Mesendoderm (in vitro differentiated cells): ENCODE measurements around the gene ADGRG3.

ENCODE experiments used
- DNase-seq: peaks from one replicate; pipeline ENCODE4 v3.0.0; 2013
- H2AK5ac ChIP-seq: 2 replicates; pipeline ENCODE4 v1.6.1; 2013; ENCODE audit warnings: low read length, inconsistent platforms
- H2BK120ac ChIP-seq: 2 replicates; pipeline ENCODE4 v1.6.1; 2013; ENCODE audit warnings: low read depth, mild to moderate bottlenecking, low read length, moderate library complexity, mixed read lengths
- H2BK15ac ChIP-seq: replicated peaks from 2 replicates; pipeline ENCODE4 v1.6.1; 2013; ENCODE audit warnings: low read depth, mild to moderate bottlenecking, moderate library complexity
- H2BK5ac ChIP-seq: 2 replicates; pipeline ENCODE4 v1.6.1; 2013; ENCODE audit warnings: low read length, inconsistent platforms
- H3K18ac ChIP-seq: 2 replicates; pipeline ENCODE4 v1.6.1; 2013; ENCODE audit warnings: mild to moderate bottlenecking, low read length, mixed read lengths
- H3K23ac ChIP-seq: one replicate; pipeline ENCODE4 v1.6.1; 2013; ENCODE audit warnings: low read length
- H3K27ac ChIP-seq: 2 replicates; pipeline ENCODE4 v1.5.1; 2013; ENCODE audit warnings: low read depth, mild to moderate bottlenecking, inconsistent platforms, low read length, moderate library complexity
- H3K27me3 ChIP-seq: 2 replicates; pipeline ENCODE4 v1.6.1; 2013; ENCODE audit warnings: low read length, control low read depth, mild to moderate bottlenecking, inconsistent platforms; ENCODE audit not compliant: insufficient read depth, poor library complexity
- H3K36me3 ChIP-seq: 2 replicates; pipeline ENCODE4 v1.6.1; 2013; ENCODE audit warnings: low read length, inconsistent platforms; ENCODE audit not compliant: control insufficient read depth, insufficient read depth
- H3K4ac ChIP-seq: one replicate; pipeline ENCODE4 v1.6.1; 2013; ENCODE audit warnings: low read depth, mild to moderate bottlenecking, low read length, moderate library complexity
- H3K4me1 ChIP-seq: 2 replicates; pipeline ENCODE4 v1.6.1; 2013; ENCODE audit warnings: low read depth, low read length, inconsistent platforms; ENCODE audit not compliant: control insufficient read depth
- H3K4me2 ChIP-seq: 2 replicates; pipeline ENCODE4 v1.6.1; 2013; ENCODE audit warnings: low read length
- H3K4me3 ChIP-seq: 2 replicates; pipeline ENCODE4 v1.5.1; 2013; ENCODE audit warnings: mild to moderate bottlenecking, low read length
- H3K56ac ChIP-seq: one replicate; pipeline ENCODE4 v1.6.1; 2013; ENCODE audit warnings: low read length
- H3K79me1 ChIP-seq: 2 replicates; pipeline ENCODE4 v1.6.1; 2013; ENCODE audit warnings: low read length, inconsistent platforms
- H3K79me2 ChIP-seq: 2 replicates; pipeline ENCODE4 v1.6.1; 2013; ENCODE audit warnings: mild to moderate bottlenecking, low read length; ENCODE audit not compliant: control insufficient read depth, insufficient read depth
- H3K9ac ChIP-seq: 2 replicates; pipeline ENCODE4 v1.6.1; 2013; ENCODE audit warnings: low read length, inconsistent platforms
- H4K5ac ChIP-seq: one replicate; pipeline ENCODE4 v1.6.1; 2013; ENCODE audit warnings: low read length
- H4K8ac ChIP-seq: one replicate; pipeline ENCODE4 v1.6.1; 2013; ENCODE audit warnings: low read depth, mild to moderate bottlenecking, control low read depth, low read length, moderate library complexity
- WGBS: extraction: QIAGEN DNeasy Blood & Tissue Kit; methylation state at CpG from one replicate; pipeline ENCODE4 v1.1.7; 2013; ENCODE audit warnings: low lambda C conversion rate, missing lambda C conversion rate; ENCODE audit not compliant: insufficient coverage; ENCODE audit errors: extremely low coverage; 5-methylcytosine and 5-hydroxymethylcytosine counted together

The ADGRG3 gene

GRCh38 chr16:57693550-57693949 is 25.4 kb downstream of the ADGRG3 start:
- WGBS, result no CpG with 5 or more reads among the region's 4 CpGs
- Histone ChIP-seq H3K36me3 (no peaks in the 10 kb centered on the region), H3K27ac (no peak overlapping the region)

GRCh38 chr16:57694231-57694724 is 26.2 kb downstream of the ADGRG3 start:
- Histone ChIP-seq H3K79me2 (no peaks in the 10 kb centered on the region), H4K5ac (no peak overlapping the region), H3K4me1 (no peaks in the 10 kb centered on the region), H3K4me2 (no peak overlapping the region), H3K23ac (no peak overlapping the region), H4K8ac (no peak overlapping the region), H2AK5ac (no peak overlapping the region), H2BK5ac (no peak overlapping the region), H3K36me3 (no peaks in the 10 kb centered on the region), H3K27me3 (no peaks in the 10 kb centered on the region), H2BK15ac (no peak overlapping the region), H3K56ac (no peak overlapping the region), H2BK120ac (no peak overlapping the region), H3K9ac (no peak overlapping the region), H3K18ac (no peak overlapping the region), H3K79me1 (no peaks in the 10 kb centered on the region), H3K27ac (no peak overlapping the region), H3K4ac (no peak overlapping the region), H3K4me3 (no peak overlapping the region)
- WGBS, result no CpG with 5 or more reads among the region's 10 CpGs
- DNase-seq, result no peak

More at GRCh38 chr16:57693550-57693949, 25.4 kb downstream of the ADGRG3 start:
- no peaks in the 10 kb centered on the region for H3K79me2 ChIP-seq
- no peak overlapping the region for H3K4ac ChIP-seq
- no peak overlapping the region for H2BK120ac ChIP-seq
- no peak overlapping the region for H2BK15ac ChIP-seq
- no peak overlapping the region for H3K4me2 ChIP-seq
- H3K79me1 ChIP-seq, result no peaks in the 10 kb centered on the region
- no peak overlapping the region for H3K4me3 ChIP-seq
- no peak overlapping the region for H2AK5ac ChIP-seq
- H3K27me3 ChIP-seq, result no peaks in the 10 kb centered on the region
- H3K9ac ChIP-seq, result no peak overlapping the region
- no peak overlapping the region for H4K5ac ChIP-seq
- H3K56ac ChIP-seq, result no peak overlapping the region
- no peak overlapping the region for H4K8ac ChIP-seq
- H3K4me1 ChIP-seq, result no peaks in the 10 kb centered on the region
- no peak for DNase-seq
- H3K23ac ChIP-seq, result no peak overlapping the region
- H3K18ac ChIP-seq, result no peak overlapping the region
- no peak overlapping the region for H2BK5ac ChIP-seq

GRCh38 chr16:57694725-57695679 is 26.9 kb downstream of the ADGRG3 start, which contains the start of gene DRC7:
Gene DRC7, plus strand, starts transcription at chr16:57694806. Its CDS starts 3,144 bp downstream, at chr16:57697950.
- no peak within 1 kb of the TSS for H2BK5ac ChIP-seq
- H3K4me2 ChIP-seq, result peak within 1 kb of the TSS; percentile 40
- H3K4ac ChIP-seq, result no peak within 1 kb of the TSS
- H3K18ac ChIP-seq, result no peak within 1 kb of the TSS
- no peak within 1 kb of the TSS for H3K27ac ChIP-seq
- H3K79me2 ChIP-seq, result no peaks in the 10 kb centered on the region
- peak; percentile 92 for DNase-seq
- H3K4me3 ChIP-seq, result no peak within 1 kb of the TSS
- no peak within 1 kb of the TSS for H2AK5ac ChIP-seq
- no peak within 1 kb of the TSS for H2BK120ac ChIP-seq
- peak within 1 kb of the TSS; percentile 30 for H3K56ac ChIP-seq
- no peak within 1 kb of the TSS for H2BK15ac ChIP-seq
- H4K5ac ChIP-seq, result no peak within 1 kb of the TSS
- H3K36me3 ChIP-seq, result no peaks in the 10 kb centered on the region
- no peaks in the 10 kb centered on the region for H3K4me1 ChIP-seq
- 100% methylated on average over 1 of the region's 8 CpGs for whole genome bisulfite sequencing
- no peak within 1 kb of the TSS for H3K23ac ChIP-seq
- no peak within 1 kb of the TSS for H4K8ac ChIP-seq
- no peak within 1 kb of the TSS for H3K9ac ChIP-seq
- H3K79me1 ChIP-seq, result no peaks in the 10 kb centered on the region
- H3K27me3 ChIP-seq, result no peaks in the 10 kb centered on the region

- H2AK5ac ChIP-seq, result no peak overlapping the region
- no peaks in the 10 kb centered on the region for H3K79me2 ChIP-seq
- H3K27me3 ChIP-seq, result no peaks in the 10 kb centered on the region
- H2BK15ac ChIP-seq, result no peak overlapping the region
- H3K4me2 ChIP-seq, result no peak overlapping the region
- no CpG with 5 or more reads among the region's 5 CpGs for WGBS
- no peak overlapping the region for H3K9ac ChIP-seq
- DNase-seq, result no peak
- no peaks in the 10 kb centered on the region for H3K36me3 ChIP-seq
- H3K56ac ChIP-seq, result no peak overlapping the region
- no peak overlapping the region for H3K23ac ChIP-seq
- no peak overlapping the region for H3K18ac ChIP-seq
- H3K79me1 ChIP-seq, result no peaks in the 10 kb centered on the region
- H2BK120ac ChIP-seq, result no peak overlapping the region
- no peak overlapping the region for H4K8ac ChIP-seq
- H3K4me3 ChIP-seq, result no peak overlapping the region
- H3K27ac ChIP-seq, result no peak overlapping the region
- H3K4me1 ChIP-seq, result no peaks in the 10 kb centered on the region
- H2BK5ac ChIP-seq, result no peak overlapping the region
- H4K5ac ChIP-seq, result no peak overlapping the region
- no peak overlapping the region for H3K4ac ChIP-seq
Measured at GRCh38 chr16:57695680-57696069, 27.6 kb downstream of the ADGRG3 start.

- Histone ChIP-seq H3K27me3 (no peaks in the 10 kb centered on the region), H3K9ac (no peak overlapping the region), H3K79me2 (no peaks in the 10 kb centered on the region), H3K4me2 (no peak overlapping the region), H3K23ac (no peak overlapping the region), H2BK5ac (no peak overlapping the region), H3K4me1 (no peaks in the 10 kb centered on the region), H3K4me3 (no peak overlapping the region), H3K36me3 (no peaks in the 10 kb centered on the region), H4K8ac (no peak overlapping the region), H3K4ac (no peak overlapping the region), H2AK5ac (no peak overlapping the region), H3K56ac (no peak overlapping the region), H2BK120ac (no peak overlapping the region), H3K18ac (no peak overlapping the region), H3K79me1 (no peaks in the 10 kb centered on the region), H2BK15ac (no peak overlapping the region), H4K5ac (no peak overlapping the region), H3K27ac (no peak overlapping the region)
- no peak for DNase-seq
- WGBS, result no CpG with 5 or more reads among the region's 7 CpGs
Measured at GRCh38 chr16:57696240-57696639, 28.1 kb downstream of the ADGRG3 start.
